ENCODE results near the gene RPS24. TPM values are rescaled to one million over a fixed set of nuclear protein-coding genes. Genes with fewer than 3 reads are reported as not detected.
A peak's percentile ranks its signal among the peaks of the same experiment; 100 is the strongest.
"Not testable (repeated sequence)": the region's sequence is repeated elsewhere in the genome, so short reads cannot be mapped to it uniquely, and the experiment has no call there.

RPS24 gene
- total RNA-seq, 4 donors from 2014 or later, result 2,501 to 3,845 (median 3,318) TPM

DNA sequence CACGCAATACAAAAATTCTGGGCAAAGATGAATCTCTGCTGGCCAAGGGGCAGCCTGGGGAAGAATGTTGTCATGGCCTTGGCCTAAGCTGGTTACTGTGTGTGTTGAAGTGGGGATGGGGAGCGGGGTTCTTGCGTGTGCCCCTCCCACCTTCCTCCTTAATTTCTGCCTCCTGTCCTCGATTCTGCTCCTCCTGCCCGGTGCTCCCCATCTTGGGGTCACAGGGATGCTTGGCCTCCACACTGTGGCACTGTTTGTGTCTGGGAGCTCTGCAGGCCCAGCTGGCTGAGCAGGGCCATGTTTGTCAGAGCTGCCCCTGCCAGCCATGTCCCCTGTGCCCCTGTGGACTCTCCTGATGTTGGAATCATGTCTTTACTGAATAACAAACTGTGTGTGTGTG is 37.1 kb downstream of the RPS24 start:
- H3K4me3 ChIP-seq (ENCODE audit: low read depth, poor library complexity, severe bottlenecking), result no peak overlapping the region
- TF ChIP-seq POLR2A (IDR thresholded peaks at IDR 0.05) (no peak), CTCF (IDR thresholded peaks at IDR 0.05) (no peak)
- DNase-seq (ENCODE audit: low spot score in 2 of 2), result no peak
- intact Hi-C loops (cut with DNase I; ENCODE audit: low total_unique reads), result no loop called here
- WGBS, 2 donors, result 92 to 94% methylated on average over 5 of the region's 5 CpGs

DNA sequence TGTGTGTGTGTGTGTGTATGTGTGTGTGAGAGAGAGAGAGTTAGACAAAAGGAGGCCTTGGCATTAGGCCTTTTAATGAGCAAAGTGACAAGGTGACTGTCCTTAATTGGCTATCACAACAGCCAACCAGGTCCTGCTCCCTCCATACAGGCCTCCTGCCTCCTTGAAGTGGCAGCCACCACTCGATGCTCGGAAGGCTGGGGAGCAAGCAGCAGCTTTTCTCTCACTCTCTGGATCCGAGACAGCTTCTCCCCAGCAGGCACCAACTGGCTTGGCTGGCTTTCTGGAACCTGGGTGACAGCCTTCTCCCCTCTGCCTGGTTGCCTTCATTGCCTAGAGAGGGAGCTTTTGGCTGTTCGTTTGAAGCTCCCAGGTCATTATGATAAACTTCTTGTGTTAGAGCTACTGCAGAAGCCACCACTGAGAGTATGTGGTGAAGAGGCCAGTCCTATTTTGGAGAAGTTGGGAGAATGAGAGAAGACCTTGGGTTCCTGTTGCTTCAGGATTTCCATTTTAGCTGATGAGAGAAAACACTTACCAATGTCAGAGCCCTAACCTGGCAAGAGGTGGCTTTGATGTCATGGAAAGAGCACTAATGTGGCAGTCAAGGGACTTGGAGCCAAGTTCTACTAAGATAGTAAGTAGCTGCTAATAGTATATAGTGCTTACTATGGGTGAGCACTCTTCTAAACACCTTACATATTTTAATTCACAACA is 37.6 kb downstream of the RPS24 start:
- H3K4me3 ChIP-seq (ENCODE audit: low read depth, poor library complexity, severe bottlenecking), result no peak overlapping the region
- intact Hi-C loops (cut with DNase I; ENCODE audit: low total_unique reads), result no loop called here
- 72 to 79% methylated on average over 4 of the region's 4 CpGs for WGBS, 2 donors
- DNase-seq (ENCODE audit: low spot score in 2 of 2), result no peak
- no peak for TF ChIP-seq CTCF (IDR thresholded peaks at IDR 0.05)
- TF ChIP-seq POLR2A (IDR thresholded peaks at IDR 0.05), result no peak

GRCh38 chr10:78071857-78072179 is 38.2 kb downstream of the RPS24 start:
- intact Hi-C loops (cut with DNase I; ENCODE audit: low total_unique reads), result no loop called here
- WGBS, 2 donors, result 87 to 89% methylated on average over 4 of the region's 4 CpGs
- H3K4me3 ChIP-seq (ENCODE audit: low read depth, poor library complexity, severe bottlenecking), result no peak overlapping the region

GRCh38 chr10:78072504-78072903 is 38.8 kb downstream of the RPS24 start:
- no peak for DNase-seq (ENCODE audit: low spot score in 2 of 2)
- intact Hi-C loops (cut with DNase I; ENCODE audit: low total_unique reads), result no loop called here
- H3K4me3 ChIP-seq (ENCODE audit: low read depth, poor library complexity, severe bottlenecking), result no peak overlapping the region
- TF ChIP-seq POLR2A (IDR thresholded peaks at IDR 0.05), result no peak
- no peak for TF ChIP-seq CTCF (IDR thresholded peaks at IDR 0.05)

More at GRCh38 chr10:78071857-78072179, 38.2 kb downstream of the RPS24 start:
- TF ChIP-seq POLR2A (IDR thresholded peaks at IDR 0.05), result no peak
- TF ChIP-seq CTCF (IDR thresholded peaks at IDR 0.05), result no peak
- no peak for DNase-seq (ENCODE audit: low spot score in 2 of 2)

DNA sequence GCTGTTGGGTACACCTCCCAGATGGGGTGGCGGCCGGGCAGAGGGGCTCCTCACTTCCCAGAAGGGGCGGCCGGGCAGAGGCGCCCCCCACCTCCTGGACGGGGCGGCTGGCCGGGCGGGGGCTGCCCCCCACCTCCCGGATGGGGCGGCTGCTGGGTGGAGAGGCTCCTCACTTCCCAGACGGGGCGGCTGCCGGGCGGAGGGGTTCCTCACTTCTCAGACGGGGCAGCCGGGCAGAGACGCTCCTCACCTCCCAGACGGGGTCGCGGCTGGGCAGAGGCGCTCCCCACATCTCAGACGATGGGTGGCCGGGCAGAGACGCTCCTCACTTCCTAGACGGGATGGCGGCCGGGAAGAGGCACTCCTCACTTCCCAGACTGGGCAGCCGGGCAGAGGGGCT is 42.1 kb downstream of the RPS24 start:
- DNase-seq (ENCODE audit: low spot score in 2 of 2); H3K4me3 ChIP-seq (ENCODE audit: low read depth, poor library complexity, severe bottlenecking); intact Hi-C loops (cut with DNase I; ENCODE audit: low total_unique reads): not testable (repeated sequence)
- 93 to 100% methylated on average over 2 to 19 of the region's 29 CpGs for WGBS, 2 donors

DNA sequence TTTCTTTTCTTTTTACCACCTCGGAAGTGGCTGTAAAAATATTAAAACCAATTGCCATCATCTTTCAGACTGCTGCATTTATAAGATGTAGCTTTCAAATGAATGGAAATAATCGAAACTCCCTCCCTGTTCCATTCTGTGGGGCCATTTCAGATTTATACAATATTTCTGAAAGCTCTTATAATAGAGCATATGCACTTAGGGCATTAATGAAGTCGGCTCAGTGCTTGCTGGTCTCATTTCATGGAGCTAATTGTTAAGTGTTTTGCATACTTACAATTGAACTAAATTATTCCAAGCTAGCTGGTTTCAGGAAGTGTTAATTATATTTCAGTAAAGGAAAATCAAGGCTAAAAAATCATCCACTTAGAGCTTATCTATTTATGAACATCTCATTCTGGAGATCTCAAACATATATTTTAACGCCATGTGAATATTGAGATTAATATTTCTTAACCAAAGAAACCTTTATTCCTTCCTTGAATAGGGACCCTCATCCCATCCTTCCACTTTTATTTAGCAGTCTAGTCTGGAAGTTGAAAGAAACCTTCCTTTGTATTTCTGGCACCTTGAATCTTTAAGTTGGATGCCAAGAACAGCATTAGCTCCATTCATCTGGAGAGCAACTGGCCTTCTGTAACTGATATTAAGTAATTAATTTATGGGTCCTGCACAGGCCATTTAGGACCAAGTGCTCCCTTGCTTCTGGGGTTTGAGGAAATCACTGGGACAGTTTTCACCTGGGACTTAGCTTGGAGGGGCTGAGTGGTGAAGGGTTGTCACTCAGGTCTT is 45.1 kb downstream of the RPS24 start:
- 87 to 88% methylated on average over 4 of the region's 4 CpGs for WGBS, 2 donors
- intact Hi-C loops (cut with DNase I; ENCODE audit: low total_unique reads), result no loop called here
- DNase-seq (ENCODE audit: low spot score in 2 of 2), result peak in 1 of 2 donors; percentile 14
- no peak overlapping the region for H3K4me3 ChIP-seq (ENCODE audit: low read depth, poor library complexity, severe bottlenecking)
- no peak for TF ChIP-seq CTCF (IDR thresholded peaks at IDR 0.05)
- TF ChIP-seq POLR2A (IDR thresholded peaks at IDR 0.05), result no peak
